Parathyroid adenoma (tissue), 2 donors: ENCODE data around the gene TACO1.

Source experiments
- H2AFZ ChIP-seq: fragments of 300-600 bp; sonication (generic); one replicate; pipeline ENCODE4 v1.7.0; 2017; ENCODE audit warnings: antibody characterized with exemption, mild to moderate bottlenecking
- H3K27ac ChIP-seq: fragments of 300-600 bp; sonication (generic); one replicate; pipeline ENCODE4 v1.7.0; 2017
- H3K27me3 ChIP-seq: fragments of 300-600 bp; sonication (generic); one replicate; pipeline ENCODE4 v1.7.0; 2017; ENCODE audit warnings: low read length; ENCODE audit not compliant: control insufficient read depth, insufficient read depth
- H3K36me3 ChIP-seq: fragments of 300-600 bp; sonication (generic); one replicate; pipeline ENCODE4 v1.7.0; 2017; ENCODE audit warnings: low read length; ENCODE audit not compliant: control insufficient read depth, insufficient read depth
- H3K4me1 ChIP-seq: fragments of 300-600 bp; sonication (generic); one replicate; pipeline ENCODE4 v1.7.0; 2017; ENCODE audit warnings: control low read depth
- H3K4me2 ChIP-seq: fragments of 300-600 bp; sonication (generic); one replicate; pipeline ENCODE4 v1.7.0; 2017; ENCODE audit warnings: low read length
- H3K4me3 ChIP-seq: fragments of 300-600 bp; sonication (generic); one replicate; pipeline ENCODE4 v1.7.0; 2017; ENCODE audit warnings: low read depth, low read length
- H3K79me2 ChIP-seq: fragments of 300-600 bp; sonication (generic); one replicate; pipeline ENCODE4 v1.7.0; 2017; ENCODE audit warnings: control low read depth
- H3K9ac ChIP-seq: fragments of 300-600 bp; sonication (generic); one replicate; pipeline ENCODE4 v1.7.0; 2017; ENCODE audit warnings: mild to moderate bottlenecking
- H3K9me3 ChIP-seq: fragments of 300-600 bp; sonication (generic); one replicate; pipeline ENCODE4 v1.7.0; 2017; ENCODE audit warnings: low read length; ENCODE audit not compliant: control insufficient read depth
- CTCF ChIP-seq: fragments of 300-600 bp; sonication (generic); IDR thresholded peaks from one replicate; pipeline ENCODE4 v1.7.0; 2017; ENCODE audit warnings: antibody characterized with exemption, mild to moderate bottlenecking
- donor health status: primary hyperparathyroidism.

The TACO1 gene

DNA sequence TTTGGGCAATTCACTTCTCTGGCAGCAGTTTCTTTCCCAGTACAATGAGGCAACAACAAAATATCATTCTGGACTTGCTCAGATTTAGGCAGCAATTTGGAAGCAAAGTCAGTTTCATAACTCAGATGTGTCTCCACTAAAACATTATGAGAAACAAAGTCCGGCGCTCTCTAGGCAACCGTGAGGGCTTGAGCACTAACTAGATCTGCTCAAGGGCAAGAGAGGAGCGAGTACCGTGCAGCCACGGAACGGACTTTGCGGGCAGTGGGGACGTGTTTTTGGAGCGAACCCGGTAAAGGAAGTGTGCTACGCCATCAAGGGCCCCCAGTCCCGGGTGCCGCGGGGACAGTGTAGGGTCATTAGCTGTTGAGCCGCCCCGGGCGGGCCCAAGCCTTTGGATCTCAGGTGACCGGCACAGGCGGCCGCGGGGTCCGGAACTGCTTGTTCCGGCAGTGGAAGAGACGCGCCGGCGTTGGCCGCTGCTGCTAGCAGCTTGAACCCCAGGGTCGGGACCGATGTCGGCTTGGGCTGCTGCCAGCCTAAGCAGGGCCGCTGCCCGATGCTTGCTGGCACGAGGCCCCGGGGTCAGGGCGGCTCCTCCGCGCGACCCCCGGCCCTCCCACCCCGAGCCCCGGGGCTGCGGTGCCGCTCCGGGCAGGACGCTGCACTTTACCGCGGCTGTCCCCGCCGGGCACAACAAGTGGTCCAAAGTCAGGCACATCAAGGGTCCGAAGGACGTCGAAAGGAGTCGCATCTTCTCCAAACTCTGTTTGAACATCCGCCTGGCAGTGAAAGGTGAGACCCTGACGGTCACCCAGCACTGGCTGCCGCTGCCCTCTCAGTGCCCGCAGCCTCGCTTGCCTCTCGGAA is at the start of gene TACO1:
TSS of gene TACO1 (plus strand) at position 327 of the 870 bp plus-strand sequence. CDS start at position 516, 189 bp downstream.
- H3K4me1 ChIP-seq: no peaks in the 10 kb centered on the region
- H3K36me3 ChIP-seq: no peaks in the 10 kb centered on the region
- TF ChIP-seq CTCF: no peak
- no peaks in the 10 kb centered on the region for H3K9me3 ChIP-seq
- H3K79me2 ChIP-seq: no peaks in the 10 kb centered on the region
- H3K27ac ChIP-seq: peak within 1 kb of the TSS; percentile 75
- peak within 1 kb of the TSS; percentile 88 for H3K4me3 ChIP-seq
- H3K27me3 ChIP-seq: no peaks in the 10 kb centered on the region
- peak within 1 kb of the TSS; percentile 75 for H3K9ac ChIP-seq
- H3K4me2 ChIP-seq: peak within 1 kb of the TSS; percentile 95
- H2AFZ ChIP-seq: peak within 1 kb of the TSS; percentile 95

GRCh38 chr17:63552211-63552610 is 48.5 kb upstream of the TACO1 start:
- no peaks in the 10 kb centered on the region for H3K36me3 ChIP-seq
- no peaks in the 10 kb centered on the region for H3K27me3 ChIP-seq
- H3K4me3 ChIP-seq: peak overlapping the region; percentile 42
- no peak overlapping the region for H3K9ac ChIP-seq
- TF ChIP-seq CTCF: no peak
- H3K4me2 ChIP-seq: peak overlapping the region; percentile 61
- peaks cover 57% of the 10 kb centered on the region for H3K79me2 ChIP-seq
- no peak overlapping the region for H2AFZ ChIP-seq
- H3K4me1 ChIP-seq: peaks cover 5% of the 10 kb centered on the region
- H3K9me3 ChIP-seq: no peaks in the 10 kb centered on the region
- H3K27ac ChIP-seq: no peak overlapping the region

DNA sequence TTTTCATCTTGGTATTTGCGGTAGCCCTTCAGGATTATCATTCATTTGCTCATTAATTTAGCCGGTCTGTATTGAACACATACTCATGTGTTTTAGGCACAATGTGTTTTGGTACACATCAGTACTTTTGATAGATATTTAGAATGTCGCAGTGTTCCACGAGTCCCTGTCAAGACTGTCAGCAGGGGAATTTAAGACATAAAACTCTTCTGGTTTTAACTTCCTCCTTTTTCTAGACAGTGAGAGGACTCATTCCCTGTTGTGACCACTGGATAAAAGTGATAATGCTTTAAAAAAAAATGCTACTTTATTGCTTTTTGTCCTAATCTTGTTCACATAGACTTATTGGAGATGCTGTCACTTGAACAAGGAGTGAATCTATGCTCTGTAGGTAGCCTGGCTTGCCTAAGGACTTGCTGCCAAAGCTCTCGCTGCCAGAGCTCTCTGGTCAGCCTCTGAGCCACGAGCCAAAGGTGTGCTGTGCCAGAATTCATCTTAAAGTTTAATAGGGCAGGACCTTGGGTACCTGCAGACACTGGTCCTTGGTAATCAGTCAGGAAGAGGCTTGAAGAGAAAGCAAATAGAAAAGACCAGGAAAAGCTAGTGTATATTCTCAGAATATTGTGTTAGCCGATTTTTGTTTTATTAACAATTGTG is 45.1 kb upstream of the TACO1 start:
- Histone ChIP-seq H3K4me2 (no peak overlapping the region), H3K4me1 (peaks cover 7% of the 10 kb centered on the region), H3K4me3 (no peak overlapping the region), H3K27me3 (no peaks in the 10 kb centered on the region), H3K9ac (no peak overlapping the region), H3K79me2 (peaks cover 80% of the 10 kb centered on the region), H3K9me3 (no peaks in the 10 kb centered on the region), H2AFZ (no peak overlapping the region), H3K27ac (no peak overlapping the region), H3K36me3 (no peaks in the 10 kb centered on the region)
- no peak for TF ChIP-seq CTCF

GRCh38 chr17:63557416-63557815 is 43.3 kb upstream of the TACO1 start:
- H3K4me1 ChIP-seq: peaks cover 7% of the 10 kb centered on the region
- H3K27ac ChIP-seq: no peak overlapping the region
- H2AFZ ChIP-seq: no peak overlapping the region
- no peaks in the 10 kb centered on the region for H3K36me3 ChIP-seq
- H3K4me3 ChIP-seq: no peak overlapping the region
- peaks cover 78% of the 10 kb centered on the region for H3K79me2 ChIP-seq
- H3K9ac ChIP-seq: no peak overlapping the region
- H3K4me2 ChIP-seq: no peak overlapping the region
- no peaks in the 10 kb centered on the region for H3K9me3 ChIP-seq
- TF ChIP-seq CTCF: no peak
- H3K27me3 ChIP-seq: no peaks in the 10 kb centered on the region
